Renal cortex interstitium (tissue), 11 donors: ENCODE results near the gene CSNK1D. TPM values are rescaled to one million over a fixed set of nuclear protein-coding genes. Genes with fewer than 3 reads are reported as not detected.
"Not testable (repeated sequence)": the region's sequence is repeated elsewhere in the genome, so short reads cannot be mapped to it uniquely, and the experiment has no call there.

Source experiments
- DNase-seq, 11 donors: peaks; one replicate each; pipeline ENCODE4 v3.0.0-alpha.2; 2013; ENCODE audit warnings: low read depth in 9 of 11, low spot score in 4 of 11; ENCODE audit errors: extremely low read depth in 1 of 11
- polyA plus RNA-seq, 3 donors: library from polyadenylated mRNA; unstranded; fragments of 120-200 nt; gene quantifications; one replicate each; pipeline ENCODE4 v1.2.1, GENCODE V29; 2013; ENCODE audit not compliant: insufficient read length in 3 of 3

The CSNK1D gene
- polyA plus RNA-seq, 3 donors: 116 to 137 (median 127) TPM

DNA sequence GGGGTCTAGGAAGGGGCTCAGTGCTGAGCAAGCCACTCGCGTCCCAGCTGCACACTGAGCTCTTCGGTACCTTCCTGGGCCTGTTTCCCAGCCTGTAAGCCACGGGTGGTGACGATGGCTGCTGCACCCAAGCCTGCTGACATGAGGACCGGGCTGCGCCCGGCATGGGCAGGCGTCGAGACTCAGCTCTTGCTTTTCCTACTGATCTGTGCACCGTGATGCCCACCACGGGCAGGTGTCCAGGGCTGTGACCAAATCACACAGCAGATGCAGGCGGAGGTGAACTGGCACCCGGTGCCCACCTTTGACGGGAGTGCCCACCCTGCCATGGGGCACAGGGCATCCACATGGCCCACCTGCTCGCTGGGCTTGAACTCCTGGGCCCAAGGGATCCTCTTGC is 78.7 kb downstream of the CSNK1D start:
- no peak for DNase-seq

- DNase-seq: no peak
Measured at GRCh38 chr17:82193520-82194220, 79.8 kb downstream of the CSNK1D start.

- not testable (repeated sequence) for DNase-seq
Measured at GRCh38 chr17:82193050-82193449, 80.5 kb downstream of the CSNK1D start.

Other genes starting within 250 kb of the CSNK1D start
- gene RAC3, start 242.0 kb downstream of the CSNK1D start, polyA plus RNA-seq: 10 to 100 TPM in 2 of 3 donors, 1 to 10 TPM in 1; 8.3 to 16.2 (median 11.7) TPM
- 100 to 1,000 TPM in 1 of 3 donors, 10 to 100 TPM in 2; 78.9 to 120 (median 88.7) TPM for gene DCXR, start 236.0 kb downstream of the CSNK1D start, polyA plus RNA-seq
- gene RFNG, start 221.9 kb downstream of the CSNK1D start, polyA plus RNA-seq: 10 to 100 TPM; 28.5 to 57.8 (median 47.2) TPM
- 100 to 1,000 TPM in 2 of 3 donors, 10 to 100 TPM in 1; 98.3 to 138 (median 132) TPM for gene GPS1, start 221.8 kb downstream of the CSNK1D start, polyA plus RNA-seq
- 10 to 100 TPM; 66.2 to 92.0 (median 90.5) TPM for gene DUS1L, start 207.9 kb downstream of the CSNK1D start, polyA plus RNA-seq
- 10 to 100 TPM; 32.1 to 58.6 (median 50.4) TPM for gene FASN, start 175.5 kb downstream of the CSNK1D start, polyA plus RNA-seq
- gene CCDC57, start 60.9 kb downstream of the CSNK1D start, polyA plus RNA-seq: 10 to 100 TPM; 47.3 to 90.6 (median 57.0) TPM
- gene SLC16A3, start 44.7 kb downstream of the CSNK1D start, polyA plus RNA-seq: 10 to 100 TPM in 2 of 3 donors, 1 to 10 TPM in 1; 9.0 to 36.8 (median 10.5) TPM
- gene CD7, start 43.9 kb upstream of the CSNK1D start, polyA plus RNA-seq: under 1 TPM; 0.34 to 0.42 (median 0.40) TPM
- 1 to 10 TPM; 1.4 to 2.0 (median 1.8) TPM for gene SECTM1, start 60.1 kb upstream of the CSNK1D start, polyA plus RNA-seq
- not detected for gene TEX19, start 85.5 kb upstream of the CSNK1D start, polyA plus RNA-seq
- under 1 TPM in 2 of 3 donors, not detected in 1; 0.70 to 0.73 TPM for gene UTS2R, start 98.1 kb upstream of the CSNK1D start, polyA plus RNA-seq
- gene HEXD, start 144.6 kb upstream of the CSNK1D start, polyA plus RNA-seq: 10 to 100 TPM; 28.1 to 55.7 (median 38.3) TPM
- gene OGFOD3, start 144.9 kb upstream of the CSNK1D start, polyA plus RNA-seq: 10 to 100 TPM; 20.8 to 31.7 (median 27.6) TPM
- gene CYBC1, start 177.1 kb upstream of the CSNK1D start, polyA plus RNA-seq: 10 to 100 TPM; 43.7 to 56.5 (median 51.1) TPM
- 10 to 100 TPM; 88.2 to 99.3 (median 94.8) TPM for gene NARF, start 185.0 kb upstream of the CSNK1D start, polyA plus RNA-seq
- 10 to 100 TPM; 41.4 to 43.2 (median 42.3) TPM for gene FOXK2, start 246.0 kb upstream of the CSNK1D start, polyA plus RNA-seq